H1 (cell line): ENCODE measurements around the gene SLC15A1. TPM values are rescaled to one million over a fixed set of nuclear protein-coding genes. Genes with fewer than 3 reads are reported as not detected.

ENCODE experiments used
- CTCF ChIA-PET: fragments of 300-600 bp; sonication (Branson Sonifier 250); formaldehyde crosslinking; loops from one replicate; lab custom pipeline; 2021; ENCODE audit not compliant: partially characterized antibody; lab: Charles Lee
- POLR2A ChIA-PET: fragments of 300-600 bp; sonication (Branson Sonifier 250); formaldehyde crosslinking; loops from one replicate; lab custom pipeline; 2021; ENCODE audit warnings: inconsistent platforms; ENCODE audit not compliant: partially characterized antibody; lab: Charles Lee
- DNase-seq, 2 experiments: peaks; one replicate each; pipeline versions ENCODE4 v3.0.0 to v3.0.0-alpha.2; 2010 to 2022; ENCODE audit warnings: low spot score in 2 of 2, low read depth in 1 of 2, mixed read lengths in 1 of 2
- FAIRE-seq: peaks from 2 replicates; lab custom pipeline; 2011; peaks lifted over from hg19 to GRCh38; lab: Jason Lieb, UNC
- H2AFZ ChIP-seq: 2 replicates; pipeline ENCODE4 v1.8.1; 2012; ENCODE audit warnings: low read length, inconsistent platforms
- H2AK5ac ChIP-seq: 2 replicates; pipeline ENCODE4 v1.6.1; 2013; ENCODE audit warnings: low read depth, low read length
- H2BK120ac ChIP-seq: replicated peaks from 2 replicates; pipeline ENCODE3; 2013; ENCODE audit warnings: low read depth, low read length, inconsistent platforms
- H2BK12ac ChIP-seq: 2 replicates; pipeline ENCODE4 v1.6.1; 2013; ENCODE audit warnings: low read depth, low read length
- H2BK15ac ChIP-seq: 2 replicates; pipeline ENCODE4 v1.6.1; 2013; ENCODE audit warnings: low read length
- H2BK20ac ChIP-seq: 2 replicates; pipeline ENCODE4 v1.6.1; 2013; ENCODE audit warnings: low read length
- H2BK5ac ChIP-seq: 2 replicates; pipeline ENCODE4 v1.6.1; 2013; ENCODE audit warnings: low read depth, low read length
- H3K14ac ChIP-seq: 2 replicates; pipeline ENCODE4 v1.6.1; 2013; ENCODE audit warnings: inconsistent platforms; ENCODE audit not compliant: insufficient read length
- H3K18ac ChIP-seq: 2 replicates; pipeline ENCODE4 v1.6.1; 2013; ENCODE audit warnings: low read length; ENCODE audit errors: extremely low read depth
- H3K23ac ChIP-seq: 2 replicates; pipeline ENCODE4 v1.6.1; 2013; ENCODE audit warnings: inconsistent platforms; ENCODE audit not compliant: insufficient read length
- H3K23me2 ChIP-seq: 2 replicates; pipeline ENCODE4 v1.6.1; 2013; ENCODE audit warnings: low read depth, low read length
- H3K27ac ChIP-seq: 2 replicates; pipeline ENCODE4 v1.6.1; 2011; ENCODE audit warnings: low read depth, low read length, inconsistent platforms
- H3K27me3 ChIP-seq, 4 experiments: replicated peaks in 1 of 4; 1 replicate in 1 of 4; 2 replicates in 3 of 4; pipeline versions ENCODE4 v1.6.1 to v1.8.1; 2011 to 2013; ENCODE audit warnings: low read length in 3 of 4, mild to moderate bottlenecking in 3 of 4, inconsistent platforms in 2 of 4, mixed read lengths in 2 of 4, moderate library complexity in 1 of 4; ENCODE audit not compliant: control insufficient read depth in 3 of 4, insufficient read depth in 3 of 4; ENCODE audit errors: extremely low read depth in 1 of 4
- H3K36me3 ChIP-seq, 4 experiments: 2 replicates each; pipeline versions ENCODE4 v1.6.1 to v1.8.1; 2011 to 2013; ENCODE audit warnings: mild to moderate bottlenecking in 4 of 4, low read length in 3 of 4, moderate library complexity in 2 of 4, control low read depth in 1 of 4, inconsistent platforms in 1 of 4; ENCODE audit not compliant: insufficient read depth in 4 of 4, control insufficient read depth in 2 of 4
- H3K4ac ChIP-seq: replicated peaks from 2 replicates; pipeline ENCODE3; 2013; ENCODE audit warnings: low read length, low read depth, mixed read lengths, inconsistent platforms; ENCODE audit not compliant: insufficient read length
- H3K4me1 ChIP-seq, 4 experiments: replicated peaks in 1 of 4; 1 replicate in 1 of 4; 2 replicates in 3 of 4; pipeline versions ENCODE4 v1.6.1 to v1.8.1; 2011 to 2013; ENCODE audit warnings: low read length in 3 of 4, inconsistent platforms in 2 of 4, mixed read lengths in 1 of 4; ENCODE audit not compliant: insufficient read depth in 4 of 4, control insufficient read depth in 3 of 4
- H3K4me2 ChIP-seq, 2 experiments: 2 replicates each; pipeline versions ENCODE4 v1.6.1 to v1.8.1; 2011 to 2013; ENCODE audit warnings: low read depth in 2 of 2, low read length in 2 of 2, control low read depth in 1 of 2, inconsistent platforms in 1 of 2, mild to moderate bottlenecking in 1 of 2; ENCODE audit not compliant: insufficient read depth in 1 of 2
- H3K4me3 ChIP-seq, 4 experiments: fragments of 200-600, 300-600 bp in 1 of 4; sonication (generic), shearing (Covaris generic), sonication (Bioruptor Twin) in 1 of 4; 2 replicates each; pipeline versions ENCODE4 v1.5.1 to v1.8.1; 2011 to 2016; ENCODE audit warnings: low read length in 4 of 4, low read depth in 3 of 4, control low read depth in 2 of 4, inconsistent platforms in 2 of 4, mild to moderate bottlenecking in 2 of 4, mixed read lengths in 1 of 4, moderate library complexity in 1 of 4; ENCODE audit not compliant: insufficient read depth in 2 of 4; ENCODE audit errors: extremely low read depth in 1 of 4
- H3K56ac ChIP-seq: replicated peaks from 2 replicates; pipeline ENCODE3; 2013; ENCODE audit warnings: low read depth, mild to moderate bottlenecking, mixed read lengths, low read length, inconsistent platforms; ENCODE audit not compliant: insufficient read length
- H3K79me1 ChIP-seq: 2 replicates; pipeline ENCODE4 v1.6.1; 2013; ENCODE audit warnings: low read depth, low read length, control low read depth
- H3K79me2 ChIP-seq, 2 experiments: 2 replicates each; pipeline versions ENCODE4 v1.6.1 to v1.8.1; 2012 to 2013; ENCODE audit warnings: low read length in 2 of 2, mild to moderate bottlenecking in 2 of 2, inconsistent platforms in 1 of 2; ENCODE audit not compliant: insufficient read depth in 2 of 2, control insufficient read depth in 1 of 2
- H3K9ac ChIP-seq, 4 experiments: replicated peaks in 1 of 4; 1 replicate in 1 of 4; 2 replicates in 3 of 4; pipeline versions ENCODE4 v1.6.1 to v1.8.1; 2011 to 2013; ENCODE audit warnings: low read depth in 3 of 4, low read length in 3 of 4, control low read depth in 2 of 4, mild to moderate bottlenecking in 2 of 4, moderate library complexity in 2 of 4, inconsistent platforms in 1 of 4; ENCODE audit errors: extremely low read depth in 1 of 4
- H3K9me3 ChIP-seq, 2 experiments: 2 replicates each; pipeline versions ENCODE4 v1.6.1 to v1.8.1; 2012 to 2013; ENCODE audit warnings: mild to moderate bottlenecking in 2 of 2, moderate library complexity in 2 of 2, control low read depth in 1 of 2, inconsistent platforms in 1 of 2, low read depth in 1 of 2, low read length in 1 of 2, mixed read lengths in 1 of 2; ENCODE audit not compliant: insufficient read depth in 2 of 2
- H4K20me1 ChIP-seq, 2 experiments: replicated peaks in 1 of 2; 2 replicates each; pipeline versions ENCODE3 to v1.8.1; 2011 to 2013; ENCODE audit warnings: inconsistent platforms in 2 of 2, low read length in 2 of 2, mild to moderate bottlenecking in 1 of 2; ENCODE audit not compliant: insufficient read depth in 2 of 2, control insufficient read depth in 1 of 2
- H4K5ac ChIP-seq: 2 replicates; pipeline ENCODE4 v1.6.1; 2013; ENCODE audit warnings: low read length, low read depth, mixed read lengths, inconsistent platforms; ENCODE audit not compliant: insufficient read length
- H4K8ac ChIP-seq: 2 replicates; pipeline ENCODE4 v1.8.0; 2013; ENCODE audit warnings: mild to moderate bottlenecking, moderate library complexity, low read length, inconsistent platforms; ENCODE audit not compliant: insufficient read depth; ENCODE audit errors: extremely low read depth
- H4K91ac ChIP-seq: replicated peaks from 2 replicates; pipeline ENCODE3; 2013; ENCODE audit warnings: low read length, mixed read lengths, inconsistent platforms; ENCODE audit not compliant: insufficient read length
- CBX5 ChIP-seq: fragments of 300-800, 300-1000 bp; sonication (generic); IDR thresholded peaks from 2 replicates; pipeline ENCODE4 v1.7.1; 2016; ENCODE audit warnings: antibody characterized with exemption, low read length, low read depth
- CEBPB ChIP-seq: IDR thresholded peaks from 2 replicates; pipeline ENCODE4 v1.6.1; 2012; ENCODE audit warnings: low read depth, low read length
- EP300 ChIP-seq, 2 experiments: IDR thresholded peaks; 1 replicate in 1 of 2; 2 replicates in 1 of 2; pipeline ENCODE4 v1.6.1; 2011 to 2012; ENCODE audit warnings: low read depth in 2 of 2, low read length in 2 of 2, mild to moderate bottlenecking in 2 of 2, borderline replicate concordance in 1 of 2, inconsistent platforms in 1 of 2, moderate library complexity in 1 of 2
- GABPA ChIP-seq: IDR thresholded peaks from 2 replicates; pipeline ENCODE4 v1.6.1; 2011; ENCODE audit warnings: mild to moderate bottlenecking, low read length, moderate library complexity, borderline replicate concordance; ENCODE audit not compliant: insufficient read depth
- JUND ChIP-seq: IDR thresholded peaks from 2 replicates; pipeline ENCODE4 v1.6.1; 2011; ENCODE audit warnings: mild to moderate bottlenecking, improper control_type of control experiment, low read length
- KDM1A ChIP-seq: fragments of 200-600, 300-600 bp; sonication (generic); IDR thresholded peaks from 2 replicates; pipeline ENCODE4 v1.7.1; 2016; ENCODE audit warnings: mild to moderate bottlenecking, low read length, borderline replicate concordance
- NRF1 ChIP-seq: IDR thresholded peaks from 2 replicates; pipeline ENCODE4 v1.6.1; 2011; ENCODE audit warnings: mild to moderate bottlenecking, low read depth, low read length, improper control_type of control experiment
- POU5F1 ChIP-seq: IDR thresholded peaks from 2 replicates; pipeline ENCODE4 v1.6.1; 2011; ENCODE audit warnings: low read depth, mild to moderate bottlenecking, low read length, moderate library complexity
- SAP30 ChIP-seq: fragments of 300-600 bp; sonication (generic); IDR thresholded peaks from 2 replicates; pipeline ENCODE4 v1.7.1; 2012; ENCODE audit warnings: low read length, moderate library complexity, mild to moderate bottlenecking, inconsistent platforms; ENCODE audit not compliant: insufficient read depth, insufficient replicate concordance
- SIRT6 ChIP-seq: IDR thresholded peaks from one replicate; pipeline ENCODE4 v1.7.1; 2012; ENCODE audit warnings: low read length, inconsistent platforms
- SP1 ChIP-seq: IDR thresholded peaks from 2 replicates; pipeline ENCODE4 v1.6.1; 2011; ENCODE audit warnings: low read depth, low read length
- USF2 ChIP-seq: IDR thresholded peaks from 2 replicates; pipeline ENCODE4 v1.6.1; 2011; ENCODE audit warnings: low read length, improper control_type of control experiment
- ZNF274 ChIP-seq: IDR thresholded peaks from 2 replicates; pipeline ENCODE4 v1.7.0; 2012; ENCODE audit warnings: low read length, borderline replicate concordance; ENCODE audit errors: extremely low read depth
- WGBS, 2 experiments: shearing (Covaris generic) in 1 of 2; methylation state at CpG; one replicate each; pipeline versions ENCODE4 v1.1.6 to v1.1.7; 2013 to 2015; ENCODE audit warnings: low lambda C conversion rate in 2 of 2, mixed read lengths in 2 of 2, inconsistent platforms in 1 of 2, low coverage in 1 of 2, missing lambda C conversion rate in 1 of 2; ENCODE audit not compliant: insufficient replicate concordance in 2 of 2, insufficient coverage in 1 of 2, insufficient read length in 1 of 2; ENCODE audit errors: extremely low coverage in 1 of 2, missing lambda C conversion rate in 1 of 2; 5-methylcytosine and 5-hydroxymethylcytosine counted together
- polyA plus RNA-seq, 7 experiments: library from polyadenylated mRNA; depleted of rRNA in 3 of 7; stranded (reverse) in 5 of 7; unstranded in 2 of 7; fragments of >200 nt in 5 of 7; fragments of 200-250 nt in 2 of 7; gene quantifications; 1 replicate in 5 of 7; 2 replicates in 1 of 7; 4 replicates in 1 of 7; pipeline versions ENCODE4 v1.2.1 to v1.2.3, GENCODE V29; 2011 to 2013; ENCODE audit warnings: missing spikeins in 2 of 7, mixed read lengths in 2 of 7
- total RNA-seq: library from RNA; stranded (reverse); fragmentation: NEBNext Ultra II Directional; extraction: Animal tissue kit (Norgen Biotek cat#: 25700); gene quantifications from 2 replicates; pipeline ENCODE4 v1.2.1, GENCODE V29; 2021

The SLC15A1 gene
- total and polyA plus RNA-seq, 2 of the 8 experiments (the other 6 are each of a cell fraction or from before 2014, with no cell fraction given) = 1.3 to 2.4 TPM

DNA sequence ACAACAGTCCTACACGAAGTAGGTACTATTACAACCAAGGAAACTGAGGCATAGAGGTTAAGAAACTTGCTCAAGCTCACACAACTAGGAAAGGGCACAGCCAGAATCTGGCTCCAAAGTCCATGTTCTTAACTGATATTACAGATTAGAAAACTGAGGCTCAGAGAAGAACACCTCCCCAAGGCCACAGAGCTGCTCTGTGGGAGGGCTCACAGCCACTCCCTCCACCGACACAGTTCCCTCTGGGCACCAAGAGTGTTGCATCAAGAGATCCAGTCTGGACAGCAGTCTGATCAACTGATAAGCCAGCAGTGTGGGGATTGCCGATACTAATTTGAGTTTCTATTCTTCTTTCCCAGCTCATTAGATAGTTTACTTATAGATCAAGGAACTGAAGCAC lies 29.5 kb downstream of the SLC15A1 start:
- no peaks in the 10 kb centered on the region for H3K23me2 ChIP-seq
- H3K36me3 ChIP-seq = no peaks in the 10 kb centered on the region
- no peaks in the 10 kb centered on the region for H3K9me3 ChIP-seq
- no peak overlapping the region for H3K4me2 ChIP-seq
- ChIA-PET CTCF (interaction anchor here (0.5 to 1.5 kb wide), 7 partner anchors 19 to 1335 kb away, joined by 3 to 7 read pairs (median 3); no protein-coding TSS in a partner anchor), POLR2A (no interaction called here)
- no peak overlapping the region for H2BK20ac ChIP-seq
- H2AK5ac ChIP-seq = no peak overlapping the region
- no peak overlapping the region for H2AFZ ChIP-seq
- no peak overlapping the region for H3K4ac ChIP-seq
- no peaks in the 10 kb centered on the region for H3K79me1 ChIP-seq
- no peaks in the 10 kb centered on the region for H3K4me1 ChIP-seq
- no peak overlapping the region for H2BK120ac ChIP-seq
- no peak overlapping the region for H4K5ac ChIP-seq
- H4K91ac ChIP-seq = no peak overlapping the region
- H4K8ac ChIP-seq = no peak overlapping the region
- H3K14ac ChIP-seq = no peak overlapping the region
- 90% methylated on average over 3 of the region's 3 CpGs; no CpG with 5 or more reads in 1 of the 2 experiments for WGBS, 2 experiments
- H2BK12ac ChIP-seq = no peak overlapping the region
- H2BK5ac ChIP-seq = no peak overlapping the region
- H3K56ac ChIP-seq = no peak overlapping the region
- FAIRE-seq (no peak), DNase-seq (no peak)
- H3K18ac ChIP-seq = no peak overlapping the region
- H4K20me1 ChIP-seq = no peaks in the 10 kb centered on the region
- H3K9ac ChIP-seq = no peak overlapping the region
- no peaks in the 10 kb centered on the region for H3K79me2 ChIP-seq
- H3K27ac ChIP-seq = no peak overlapping the region
- no peak overlapping the region for H3K23ac ChIP-seq
- H2BK15ac ChIP-seq = no peak overlapping the region
- no peak overlapping the region for H3K4me3 ChIP-seq
- H3K27me3 ChIP-seq = no peaks in the 10 kb centered on the region
- TF ChIP-seq GABPA (no peak), POU5F1 (no peak), KDM1A (no peak), SP1 (no peak), ZNF274 (no peak), SIRT6 (no peak), USF2 (no peak), EP300 (IDR thresholded peaks at IDR 0.05; ENCODE audit: borderline replicate concordance in 1 of 2, low read depth in 2 of 2, low read length in 2 of 2) (no peak), CBX5 (no peak), NRF1 (no peak), SAP30 (no peak), CEBPB (no peak), JUND (no peak)
